HepG2 (cell line): ENCODE data around the gene KMT2B. TPM values are rescaled to one million over a fixed set of nuclear protein-coding genes. Genes with fewer than 3 reads are reported as not detected.

Experiments
- E2F1 ChIP-seq: sonication (generic); formaldehyde crosslinking; IDR thresholded peaks from 2 replicates; pipeline ENCODE4 v1.5.0; 2020; ENCODE audit warnings: missing genetic modification reagents
- GATAD1 ChIP-seq: IDR thresholded peaks from 2 replicates; pipeline ENCODE4 v1.6.1; 2016; ENCODE audit warnings: missing genetic modification reagents, missing compliant biosample characterization
- HNF1B ChIP-seq: sonication (generic); formaldehyde crosslinking; IDR thresholded peaks from 2 replicates; pipeline ENCODE4 v1.5.1; 2020; ENCODE audit warnings: mild to moderate bottlenecking, moderate library complexity, missing genetic modification reagents
- KMT2B ChIP-seq: IDR thresholded peaks from 2 replicates; pipeline ENCODE4 v1.6.1; 2016; ENCODE audit warnings: missing genetic modification reagents, missing compliant biosample characterization
- MED8 ChIP-seq: sonication (generic); formaldehyde crosslinking; IDR thresholded peaks from 2 replicates; pipeline ENCODE4 v1.8.1; 2023; ENCODE audit warnings: mild to moderate bottlenecking, missing genetic modification reagents; ENCODE audit not compliant: insufficient replicate concordance
- SCMH1 ChIP-seq: sonication (generic); formaldehyde crosslinking; IDR thresholded peaks from 2 replicates; pipeline ENCODE4 v1.9.0; 2021; ENCODE audit warnings: missing genetic modification reagents, mild to moderate bottlenecking, borderline replicate concordance
- SETDB1 ChIP-seq: sonication (generic); formaldehyde crosslinking; IDR thresholded peaks from 2 replicates; pipeline ENCODE4 v1.5.1; 2020; ENCODE audit warnings: missing genetic modification reagents, mild to moderate bottlenecking, borderline replicate concordance
- SMAD3 ChIP-seq: sonication (generic); formaldehyde crosslinking; IDR thresholded peaks from 2 replicates; pipeline ENCODE4 v1.4.0; 2020; ENCODE audit warnings: missing genetic modification reagents
- ZMAT5 ChIP-seq: sonication (generic); formaldehyde crosslinking; IDR thresholded peaks from 2 replicates; pipeline ENCODE4 v1.5.0; 2020; ENCODE audit warnings: mild to moderate bottlenecking, low read depth, missing genetic modification reagents, borderline replicate concordance
- ZNF263 ChIP-seq: sonication (generic); formaldehyde crosslinking; IDR thresholded peaks from 2 replicates; pipeline ENCODE4 v1.4.0; 2020; ENCODE audit warnings: missing genetic modification reagents
- ZNF430 ChIP-seq: sonication (generic); formaldehyde crosslinking; IDR thresholded peaks from 2 replicates; pipeline ENCODE4 v1.9.0; 2021; ENCODE audit warnings: mild to moderate bottlenecking, missing genetic modification reagents
- ZNF574 ChIP-seq: sonication (generic); formaldehyde crosslinking; IDR thresholded peaks from 2 replicates; pipeline ENCODE4 v1.4.0; 2020; ENCODE audit warnings: missing genetic modification reagents
- ZNF577 ChIP-seq: sonication (generic); formaldehyde crosslinking; IDR thresholded peaks from 2 replicates; pipeline ENCODE4 v1.4.0; 2020; ENCODE audit warnings: mild to moderate bottlenecking, low read depth, missing genetic modification reagents, borderline replicate concordance
- ZNF687 ChIP-seq: sonication (generic); formaldehyde crosslinking; IDR thresholded peaks from 2 replicates; pipeline ENCODE4 v1.5.1; 2020; ENCODE audit warnings: mild to moderate bottlenecking, missing genetic modification reagents, moderate library complexity
- ZNF784 ChIP-seq: sonication (generic); formaldehyde crosslinking; IDR thresholded peaks from 2 replicates; pipeline ENCODE4 v1.5.1; 2020; ENCODE audit warnings: missing genetic modification reagents, mild to moderate bottlenecking, borderline replicate concordance
- ZNF790 ChIP-seq: sonication (generic); formaldehyde crosslinking; IDR thresholded peaks from 2 replicates; pipeline ENCODE4 v1.8.0; 2022; ENCODE audit warnings: missing genetic modification reagents, mild to moderate bottlenecking, borderline replicate concordance
- polyA plus RNA-seq, 8 experiments: library from polyadenylated mRNA; depleted of rRNA in 3 of 8; stranded (reverse) in 7 of 8; unstranded in 1 of 8; fragments of >200 nt; fragmentation: Illumina TruSeq in 4 of 8; extraction: Trizol in 4 of 8; gene quantifications; 2 replicates each; pipeline versions ENCODE4 v1.2.1 to v1.2.3, GENCODE V29; 2011 to 2016; ENCODE audit warnings: low read depth in 4 of 8, missing spikeins in 1 of 8, mixed read lengths in 1 of 8; ENCODE audit not compliant: insufficient read depth in 1 of 8
- total RNA-seq, 5 experiments: library from RNA; depleted of rRNA; stranded (reverse); fragments of >200 nt; fragmentation: Illumina TruSeq; extraction: Trizol; gene quantifications; 2 replicates each; pipeline ENCODE4 v1.2.3, GENCODE V29; 2016; ENCODE audit warnings: low read depth in 1 of 5

Gene KMT2B
- total and polyA plus RNA-seq, 2 of the 13 experiments (the other 11 are each of a cell fraction or from before 2014, with no cell fraction given) = 6.2 to 16.9 TPM

- TF ChIP-seq ZMAT5 (no peak), SCMH1 (CRISPR knock-in tag) (no peak), ZNF687 (CRISPR knock-in tag) (peak; percentile 88), SMAD3 (CRISPR knock-in tag) (no peak), ZNF784 (CRISPR knock-in tag) (no peak), ZNF574 (peak; percentile 93), GATAD1 (CRISPR knock-in tag) (peak; percentile 68), SETDB1 (no peak), ZNF577 (CRISPR knock-in tag) (no peak), ZNF263 (CRISPR knock-in tag) (peak; percentile 98), MED8 (CRISPR knock-in tag) (peak; percentile 43), E2F1 (CRISPR knock-in tag) (peak; percentile 66; the same call in 1 of the 2 replicates), ZNF790 (CRISPR knock-in tag) (peak; percentile 72; the same call in 1 of the 2 replicates), HNF1B (CRISPR knock-in tag) (0 out of 2 replicates have a peak, but pooled peaks have one; percentile 6), ZNF430 (CRISPR knock-in tag) (peak; percentile 35), KMT2B (CRISPR knock-in tag) (peak; percentile 5; the same call in 1 of the 2 replicates)
Observed at GRCh38 chr19:35716801-35717664, 770 bp upstream of the KMT2B start (continued).
